Mucosa of rectum (tissue), 2 donors: ENCODE results near the gene PTPN14.
"Not testable (repeated sequence)": the region's sequence is repeated elsewhere in the genome, so short reads cannot be mapped to it uniquely, and the experiment has no call there.

Experiments used
- H3K27ac ChIP-seq, 2 donors: one replicate each; pipeline ENCODE4 v1.7.0; 2013; ENCODE audit warnings: inconsistent platforms in 2 of 2, low read depth in 2 of 2, low read length in 2 of 2
- H3K27me3 ChIP-seq, 2 donors: one replicate each; pipeline ENCODE4 v1.7.0; 2013; ENCODE audit warnings: low read length in 2 of 2; ENCODE audit not compliant: control insufficient read depth in 2 of 2, insufficient read depth in 2 of 2
- H3K36me3 ChIP-seq, 2 donors: one replicate each; pipeline ENCODE4 v1.7.0; 2013; ENCODE audit warnings: low read length in 2 of 2; ENCODE audit not compliant: control insufficient read depth in 2 of 2, insufficient read depth in 2 of 2
- H3K4me1 ChIP-seq, 2 donors: one replicate each; pipeline ENCODE4 v1.7.0; 2013; ENCODE audit warnings: low read length in 2 of 2, mild to moderate bottlenecking in 1 of 2; ENCODE audit not compliant: control insufficient read depth in 2 of 2, insufficient read depth in 2 of 2
- H3K4me3 ChIP-seq, 2 donors: one replicate each; pipeline ENCODE4 v1.7.0; 2013; ENCODE audit warnings: low read length in 2 of 2
- H3K9ac ChIP-seq, 2 donors: one replicate each; pipeline ENCODE4 v1.7.0; 2013; ENCODE audit warnings: low read length in 2 of 2, low read depth in 1 of 2, mild to moderate bottlenecking in 1 of 2
- H3K9me3 ChIP-seq, 2 donors: one replicate each; pipeline ENCODE4 v1.7.0; 2013; ENCODE audit warnings: low read length in 2 of 2; ENCODE audit not compliant: control insufficient read depth in 2 of 2
- donor health status: healthy.
- donor health status: Normal muscosa, but diverticular disease.

Gene PTPN14

GRCh38 chr1:214511639-214511998 lies 39.8 kb downstream of the PTPN14 start:
- Histone ChIP-seq H3K4me1 (peaks cover 2 to 6% of the 10 kb centered on the region in 2 donors), H3K27ac (no peak overlapping the region), H3K27me3 (no peaks in the 10 kb centered on the region), H3K9me3 (no peaks in the 10 kb centered on the region), H3K9ac (no peak overlapping the region), H3K36me3 (no peaks in the 10 kb centered on the region), H3K4me3 (no peak overlapping the region)

- Histone ChIP-seq H3K4me1 (peaks cover 3 to 6% of the 10 kb centered on the region in 2 donors), H3K9me3 (no peaks in the 10 kb centered on the region), H3K36me3 (no peaks in the 10 kb centered on the region), H3K27ac (no peak overlapping the region), H3K9ac (no peak overlapping the region), H3K27me3 (no peaks in the 10 kb centered on the region), H3K4me3 (no peak overlapping the region)
Measured at GRCh38 chr1:214510914-214511638, 40.3 kb downstream of the PTPN14 start.

GRCh38 chr1:214510477-214510876 lies 40.9 kb downstream of the PTPN14 start:
- no peak overlapping the region for H3K9ac ChIP-seq
- no peaks in the 10 kb centered on the region for H3K9me3 ChIP-seq
- H3K4me3 ChIP-seq: no peak overlapping the region
- peaks cover 3 to 6% of the 10 kb centered on the region in 2 donors for H3K4me1 ChIP-seq
- H3K27ac ChIP-seq: no peak overlapping the region
- H3K27me3 ChIP-seq: no peaks in the 10 kb centered on the region
- no peaks in the 10 kb centered on the region for H3K36me3 ChIP-seq

- not testable (repeated sequence) for H3K9ac ChIP-seq, H3K4me1 ChIP-seq, H3K27ac ChIP-seq, H3K4me3 ChIP-seq, H3K27me3 ChIP-seq, H3K36me3 ChIP-seq, H3K9me3 ChIP-seq
Measured at GRCh38 chr1:214509622-214510021, 41.8 kb downstream of the PTPN14 start.

- Histone ChIP-seq H3K9ac (no peak overlapping the region), H3K4me3 (peak overlapping the region in 1 of 2 donors; percentile 38), H3K4me1 (peaks cover 3 to 4% of the 10 kb centered on the region in 2 donors), H3K27me3 (no peaks in the 10 kb centered on the region), H3K36me3 (no peaks in the 10 kb centered on the region), H3K9me3 (no peaks in the 10 kb centered on the region), H3K27ac (no peak overlapping the region)
Measured at GRCh38 chr1:214506972-214507431, 44.4 kb downstream of the PTPN14 start.

- Histone ChIP-seq H3K27ac (no peak overlapping the region), H3K36me3 (no peaks in the 10 kb centered on the region), H3K27me3 (no peaks in the 10 kb centered on the region), H3K4me1 (peaks cover 3 to 4% of the 10 kb centered on the region in 2 donors), H3K4me3 (no peak overlapping the region), H3K9ac (no peak overlapping the region), H3K9me3 (no peaks in the 10 kb centered on the region)
Measured at GRCh38 chr1:214505134-214505533, 46.3 kb downstream of the PTPN14 start.

GRCh38 chr1:214504330-214504729 lies 47.1 kb downstream of the PTPN14 start:
- H3K27ac ChIP-seq: no peak overlapping the region
- H3K27me3 ChIP-seq: no peaks in the 10 kb centered on the region
- peaks cover 3 to 4% of the 10 kb centered on the region in 2 donors for H3K4me1 ChIP-seq
- no peak overlapping the region for H3K9ac ChIP-seq
- H3K36me3 ChIP-seq: no peaks in the 10 kb centered on the region
- H3K4me3 ChIP-seq: no peak overlapping the region
- H3K9me3 ChIP-seq: no peaks in the 10 kb centered on the region

- Histone ChIP-seq H3K9me3 (no peaks in the 10 kb centered on the region), H3K27me3 (no peaks in the 10 kb centered on the region), H3K36me3 (no peaks in the 10 kb centered on the region), H3K4me3 (no peak overlapping the region), H3K4me1 (peaks cover 3 to 4% of the 10 kb centered on the region in 2 donors), H3K27ac (no peak overlapping the region), H3K9ac (no peak overlapping the region)
Measured at GRCh38 chr1:214503553-214503952, 47.8 kb downstream of the PTPN14 start.

GRCh38 chr1:214500340-214501055 lies 50.9 kb downstream of the PTPN14 start:
- H3K27me3 ChIP-seq: no peaks in the 10 kb centered on the region
- no peak overlapping the region for H3K4me3 ChIP-seq
- H3K9ac ChIP-seq: no peak overlapping the region
- H3K36me3 ChIP-seq: no peaks in the 10 kb centered on the region
- H3K9me3 ChIP-seq: no peaks in the 10 kb centered on the region
- H3K4me1 ChIP-seq: no peaks in the 10 kb centered on the region
- no peak overlapping the region for H3K27ac ChIP-seq

GRCh38 chr1:214499732-214500131 lies 51.7 kb downstream of the PTPN14 start:
- no peak overlapping the region for H3K27ac ChIP-seq

More at GRCh38 chr1:214499732-214500131, 51.7 kb downstream of the PTPN14 start:
- Histone ChIP-seq H3K36me3 (no peaks in the 10 kb centered on the region), H3K4me3 (no peak overlapping the region), H3K9ac (no peak overlapping the region), H3K27me3 (no peaks in the 10 kb centered on the region), H3K4me1 (no peaks in the 10 kb centered on the region), H3K9me3 (no peaks in the 10 kb centered on the region)
